HL-60/S4 treated with phorbol 12-myristate 13-acetate at 8.2 ng/mL for 4 days and 3 days (cell line): ENCODE measurements around the gene AKAIN1.

Experiments used
- in situ Hi-C: fragments of 300-500 bp; cut with MboI; formaldehyde crosslinking; loops from 2 replicates; pipeline ENCODE4 v1.15.0; 2022; ENCODE audit warnings: low sequenced_read_pairs

AKAIN1 gene

GRCh38 chr18:5097116-5097703 lies 99.8 kb downstream of the AKAIN1 start:
- in situ Hi-C loops: no loop called here

DNA sequence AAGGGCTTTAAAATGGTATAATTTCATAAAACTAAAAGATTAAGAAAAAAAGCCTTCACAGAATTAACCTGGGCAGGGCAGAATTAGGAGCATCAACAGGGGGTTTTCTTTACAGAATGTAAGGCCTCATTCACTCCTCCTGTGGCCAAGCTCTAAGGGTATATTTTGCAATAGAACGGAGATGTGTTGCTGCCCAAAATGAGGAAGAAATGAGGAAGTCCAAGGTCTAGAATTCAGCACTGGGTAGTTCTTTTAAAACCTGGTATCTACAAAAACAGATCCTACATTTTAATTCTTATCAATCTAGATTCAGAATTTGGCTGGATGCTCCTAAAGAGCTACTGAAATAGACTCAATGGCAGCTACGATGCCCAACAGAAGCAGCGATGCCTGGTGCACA lies 101.8 kb downstream of the AKAIN1 start:
- in situ Hi-C loops: no loop called here

GRCh38 chr18:5093902-5094301 lies 103.2 kb downstream of the AKAIN1 start:
- in situ Hi-C loops: no loop called here
